Globus pallidus (tissue), 1 donor: ENCODE results near the gene KCNAB3.
A peak's percentile ranks its signal among the peaks of the same experiment; 100 is the strongest.

Experiments
- DNase-seq: peaks from one replicate; pipeline ENCODE4 v3.0.0-alpha.2; 2015; ENCODE audit warnings: low spot score

KCNAB3 gene

DNA sequence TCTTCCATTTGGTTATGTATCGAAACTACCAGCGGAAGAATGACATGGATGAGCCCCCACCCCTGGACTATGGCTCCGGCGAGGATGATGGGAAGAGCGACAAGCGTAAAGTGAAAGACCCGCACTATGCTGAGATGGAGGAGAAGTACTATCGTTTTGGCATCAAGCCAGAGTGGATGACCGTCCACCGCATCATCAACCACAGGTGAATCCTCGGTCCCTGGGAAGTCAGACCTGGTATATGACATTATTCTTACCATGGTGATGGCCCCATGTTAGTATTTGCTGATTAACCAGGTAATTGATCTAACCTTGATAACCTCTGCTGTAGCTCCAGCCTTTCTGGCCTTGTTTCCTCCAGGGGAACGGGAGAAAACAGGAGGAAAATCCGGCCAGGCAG is 32.6 kb downstream of the KCNAB3 start:
- no peak for DNase-seq

DNA sequence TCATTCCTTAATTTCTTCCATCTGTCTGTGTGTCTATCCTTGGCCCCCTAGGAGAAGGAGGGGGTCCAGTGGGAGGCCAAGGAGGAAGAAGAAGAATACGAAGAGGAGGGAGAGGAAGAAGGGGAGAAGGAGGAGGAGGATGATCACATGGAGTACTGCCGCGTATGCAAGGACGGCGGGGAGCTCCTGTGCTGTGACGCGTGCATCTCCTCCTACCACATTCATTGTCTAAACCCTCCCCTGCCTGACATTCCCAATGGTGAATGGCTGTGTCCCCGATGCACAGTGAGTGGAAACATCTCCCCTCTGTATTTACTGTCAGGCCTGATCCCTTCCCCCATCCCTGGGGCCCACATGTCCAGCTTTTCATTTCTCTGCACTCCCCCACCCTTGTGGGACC is 34.8 kb downstream of the KCNAB3 start:
- DNase-seq = no peak

DNA sequence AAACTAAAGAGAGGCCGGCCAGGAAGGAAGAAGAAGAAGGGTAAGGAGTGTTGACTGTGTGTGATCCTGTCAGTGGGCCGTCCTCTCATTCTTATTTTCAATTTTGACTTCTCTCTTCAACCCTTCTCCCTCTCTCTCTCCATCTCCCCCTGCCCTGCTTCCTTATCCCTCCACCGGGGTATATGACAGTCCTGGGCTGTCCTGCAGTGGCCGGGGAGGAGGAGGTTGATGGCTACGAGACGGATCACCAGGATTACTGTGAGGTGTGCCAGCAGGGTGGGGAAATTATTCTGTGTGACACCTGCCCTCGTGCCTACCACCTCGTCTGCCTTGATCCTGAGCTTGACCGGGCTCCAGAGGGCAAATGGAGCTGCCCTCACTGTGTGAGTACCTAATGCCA is 35.4 kb downstream of the KCNAB3 start:
- no peak for DNase-seq

DNA sequence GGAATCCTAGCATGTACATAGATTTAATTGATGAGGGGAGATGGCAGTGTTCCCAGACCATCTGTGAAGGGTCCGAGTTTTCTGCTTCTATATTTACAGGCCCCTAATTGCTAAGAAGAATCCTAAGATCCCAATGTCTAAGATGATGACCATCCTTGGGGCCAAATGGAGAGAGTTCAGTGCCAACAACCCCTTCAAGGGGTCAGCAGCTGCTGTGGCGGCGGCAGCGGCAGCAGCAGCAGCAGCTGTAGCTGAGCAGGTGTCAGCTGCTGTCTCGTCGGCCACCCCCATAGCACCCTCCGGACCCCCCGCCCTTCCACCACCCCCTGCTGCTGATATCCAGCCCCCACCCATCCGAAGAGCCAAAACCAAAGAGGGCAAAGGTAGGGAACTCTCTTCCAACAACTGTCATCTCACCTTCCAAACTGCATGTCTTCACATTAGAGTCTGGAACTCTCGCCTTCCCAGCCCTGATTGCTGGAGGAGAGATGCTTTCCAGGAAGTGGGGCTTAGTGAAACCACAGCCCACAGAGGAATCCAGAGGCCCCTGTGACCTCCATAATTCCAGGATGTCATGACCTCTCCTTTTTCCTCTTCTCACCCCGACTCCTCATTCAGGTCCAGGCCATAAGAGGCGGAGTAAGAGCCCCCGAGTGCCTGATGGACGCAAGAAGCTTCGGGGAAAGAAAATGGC is 36.3 kb downstream of the KCNAB3 start:
- DNase-seq = no peak

DNA sequence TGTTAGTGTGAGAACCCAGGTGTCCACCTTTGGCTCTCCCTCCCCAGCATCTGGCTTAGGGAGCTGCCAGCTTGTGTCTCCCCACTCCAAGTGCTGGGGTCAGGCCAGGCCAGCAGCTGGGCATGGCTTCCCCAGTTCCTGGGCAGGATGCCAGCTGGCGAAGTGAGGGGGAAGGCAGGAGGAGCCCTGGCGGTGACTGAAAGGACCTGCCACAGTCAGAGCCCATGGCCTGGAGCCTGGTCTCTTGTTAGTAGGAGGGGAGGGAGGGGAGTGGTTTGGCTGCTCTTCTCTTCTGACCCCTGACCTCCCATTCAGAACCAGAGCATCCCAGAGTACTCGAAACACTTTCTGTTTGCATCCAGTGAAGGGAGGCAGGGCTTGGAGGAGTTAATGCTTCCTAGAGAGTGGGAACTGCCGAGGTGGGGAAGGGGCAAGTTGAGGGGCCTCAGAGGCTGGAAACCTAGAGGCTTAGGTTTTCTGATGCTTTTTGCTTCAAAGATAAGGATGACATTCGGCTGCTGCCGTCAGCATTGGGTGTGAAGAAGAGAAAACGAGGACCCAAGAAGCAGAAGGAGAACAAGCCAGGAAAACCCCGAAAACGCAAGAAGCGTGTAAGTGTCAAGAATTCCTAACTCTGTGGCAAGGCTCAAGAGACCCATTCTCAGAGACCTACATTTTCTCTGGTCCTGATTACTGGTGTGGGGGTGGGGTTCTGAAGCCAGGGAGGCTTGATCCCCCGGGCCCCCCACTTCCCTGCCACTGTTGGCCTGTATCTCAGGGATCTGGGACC is 40.3 kb downstream of the KCNAB3 start:
- DNase-seq = peak; percentile 98

DNA sequence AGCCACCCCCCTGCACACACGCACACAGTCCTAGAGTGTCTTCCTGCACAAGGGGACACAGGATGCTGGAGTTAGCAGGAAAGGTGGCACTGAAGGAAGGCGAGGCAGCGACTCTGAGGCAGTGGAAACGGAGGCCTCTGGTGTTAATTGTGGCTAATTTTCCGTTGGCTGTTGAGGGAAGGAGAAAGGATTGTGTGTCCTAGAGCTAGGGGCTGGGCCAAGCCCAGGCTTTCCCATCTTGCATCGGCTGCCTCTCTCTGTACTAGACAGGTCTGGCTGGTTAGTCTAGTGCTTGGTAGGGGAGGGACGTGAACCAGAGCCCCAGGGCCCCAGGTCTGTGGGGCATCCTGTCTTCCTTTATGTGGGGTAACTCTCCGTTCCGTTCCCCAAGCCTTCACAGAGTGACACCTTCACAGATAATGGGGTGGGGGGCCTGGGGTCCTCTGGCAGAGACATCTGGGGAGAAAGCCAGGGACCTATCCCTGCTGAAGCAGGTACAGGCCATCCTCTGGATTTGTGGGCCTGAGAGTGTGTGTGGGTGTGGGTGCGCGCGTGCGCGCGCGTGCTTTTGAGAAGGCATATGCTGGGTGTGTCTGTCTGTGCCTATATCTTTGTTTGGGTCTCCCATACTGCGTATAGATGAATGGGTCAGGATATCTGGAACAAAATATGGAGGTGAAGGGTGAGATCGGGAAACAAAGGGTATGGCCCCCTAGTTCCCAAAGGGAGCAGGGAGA is 41.3 kb downstream of the KCNAB3 start, which contains the start of gene CHD3:
Gene CHD3 (plus strand): TSS at position 606 of the 737 bp plus-strand sequence. CDS start 212 bp downstream, outside the sequence.
- DNase-seq = no peak

DNA sequence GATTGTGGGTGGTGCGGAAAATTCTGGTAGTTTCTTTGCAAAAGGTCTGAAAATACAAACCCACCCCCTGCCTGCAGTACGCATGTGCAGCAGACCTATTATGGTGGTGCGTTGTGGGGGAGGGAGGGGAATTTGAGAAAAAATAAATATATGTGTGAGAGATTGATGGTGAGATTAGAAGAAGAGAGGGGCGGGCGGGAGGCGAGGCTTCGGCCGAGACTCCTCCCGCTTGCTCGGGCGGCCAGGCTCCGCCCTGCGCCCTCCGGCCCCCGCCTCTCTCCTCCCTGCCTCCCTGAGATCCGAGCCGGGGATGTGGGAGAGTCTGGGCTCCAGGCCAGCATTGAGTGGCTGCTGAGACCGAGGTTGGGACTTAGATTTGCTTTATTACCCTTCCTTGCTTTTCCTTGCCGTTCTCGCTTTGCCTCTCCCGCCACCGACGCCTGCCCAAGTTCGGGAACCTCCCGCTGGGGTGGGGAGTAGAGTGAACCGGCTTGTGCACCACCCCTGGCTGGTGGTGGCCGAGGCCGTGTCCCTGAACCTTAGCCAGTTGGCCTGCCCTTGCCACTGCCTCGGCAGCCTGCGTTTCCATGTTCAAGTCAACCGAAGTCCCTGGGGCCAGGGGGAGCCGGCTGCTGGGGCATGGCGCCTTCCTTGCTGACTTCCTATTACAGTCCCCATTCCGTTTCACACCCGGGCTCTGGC is 42.0 kb downstream of the KCNAB3 start:
- DNase-seq = peak; percentile 91

DNA sequence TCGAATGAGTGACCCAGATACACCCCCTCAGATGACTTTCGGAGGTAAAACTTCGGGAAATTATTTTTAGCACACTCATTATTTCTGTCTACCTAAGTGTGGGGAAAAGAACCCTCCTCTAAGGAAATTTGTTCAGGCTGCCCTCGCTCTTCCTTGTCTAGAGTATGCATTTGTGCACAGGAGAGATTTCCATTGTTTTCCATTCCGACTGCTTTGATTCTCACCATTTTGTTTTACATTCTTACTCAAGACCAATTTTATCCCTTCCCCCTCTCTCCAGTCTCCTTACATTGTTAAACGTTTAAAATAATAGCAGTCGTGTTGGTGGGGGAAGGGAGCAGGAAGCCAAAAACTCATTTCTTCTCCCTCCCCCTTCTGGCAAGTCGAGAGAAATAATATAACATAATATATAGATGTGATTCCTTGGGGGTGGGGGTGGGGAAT is 42.6 kb downstream of the KCNAB3 start:
- no peak for DNase-seq

DNA sequence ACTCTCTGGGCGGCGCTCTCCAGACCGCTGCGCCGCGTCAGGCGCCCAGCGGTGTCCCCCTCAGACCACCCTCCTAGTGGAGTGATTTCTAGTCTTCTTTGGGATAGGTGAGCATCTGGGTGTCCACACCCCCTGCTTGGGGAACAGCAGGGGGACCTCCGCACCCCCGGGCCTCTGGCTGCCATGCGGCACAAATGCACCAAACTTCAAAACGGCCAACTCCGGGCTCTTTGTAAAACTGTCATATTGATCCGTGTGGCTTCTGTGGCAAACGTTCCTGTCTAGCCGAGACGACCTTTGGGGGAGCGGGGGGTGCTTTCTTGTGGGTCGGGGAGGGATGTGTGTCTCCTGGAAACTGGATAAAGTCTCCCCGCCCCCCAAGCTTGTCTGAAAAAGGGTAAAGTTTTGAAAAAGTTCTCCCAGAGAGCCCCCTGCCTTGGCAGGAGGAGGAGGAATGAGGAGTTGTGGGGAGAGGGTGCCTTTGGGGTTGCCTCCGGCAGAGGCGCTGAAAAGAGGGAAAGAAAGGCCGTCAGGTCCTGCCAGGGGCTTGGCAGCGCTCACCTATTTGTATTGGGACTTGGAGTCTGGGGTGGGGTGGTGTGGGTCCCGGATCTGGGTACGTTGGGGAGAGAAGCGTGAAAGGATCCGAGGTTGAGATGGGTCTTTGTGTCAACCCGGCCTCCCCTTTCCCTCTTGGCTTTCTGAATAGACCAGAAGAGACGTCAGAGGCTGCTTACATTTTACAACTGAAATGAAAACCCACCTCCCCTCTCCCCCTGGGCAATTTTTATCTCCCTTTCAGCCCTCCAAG is 43.2 kb downstream of the KCNAB3 start:
- peak; percentile 10 for DNase-seq

DNA sequence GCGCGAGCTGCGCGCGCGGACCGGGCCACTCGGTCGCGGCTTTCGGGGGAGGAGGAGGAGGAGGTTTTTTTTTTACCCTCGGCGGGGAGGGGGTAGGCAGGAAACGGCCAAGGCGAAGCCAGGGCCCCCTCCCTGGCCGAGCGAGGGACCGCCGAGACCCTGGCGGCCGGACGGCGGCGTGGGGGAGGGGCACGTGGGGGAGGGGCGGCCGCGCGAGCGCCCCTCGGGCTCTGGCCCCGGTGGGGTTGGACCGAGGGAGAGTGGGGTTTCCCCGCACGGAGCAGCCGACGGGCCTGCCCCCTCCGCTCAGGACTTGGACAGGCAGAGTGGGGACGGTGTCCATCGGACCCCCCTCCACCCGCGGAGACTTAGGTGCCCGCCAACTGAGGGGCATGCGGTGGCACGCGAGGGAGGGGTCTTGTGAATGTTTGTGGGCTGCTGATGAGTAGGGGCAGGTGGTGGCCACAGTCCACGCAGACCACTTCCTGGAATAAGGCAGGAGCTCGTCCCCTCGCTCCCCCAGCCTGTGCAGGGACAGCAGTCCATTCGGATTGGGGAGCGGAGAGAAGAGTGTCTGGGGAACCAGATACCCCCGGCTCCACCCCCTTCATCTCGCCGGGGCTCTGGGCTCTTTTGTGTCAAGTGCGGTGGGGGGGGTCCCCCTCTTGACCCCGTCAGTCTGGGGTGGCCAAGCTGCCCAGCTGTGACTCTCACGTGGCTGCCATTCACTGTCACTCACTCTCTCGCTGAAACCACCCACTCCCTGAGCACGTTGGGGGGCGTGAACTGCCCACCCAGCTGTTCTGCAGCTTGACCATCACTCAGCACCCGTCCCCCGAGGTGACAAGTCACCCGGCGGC is 44.1 kb downstream of the KCNAB3 start:
- peak; percentile 20 for DNase-seq

DNA sequence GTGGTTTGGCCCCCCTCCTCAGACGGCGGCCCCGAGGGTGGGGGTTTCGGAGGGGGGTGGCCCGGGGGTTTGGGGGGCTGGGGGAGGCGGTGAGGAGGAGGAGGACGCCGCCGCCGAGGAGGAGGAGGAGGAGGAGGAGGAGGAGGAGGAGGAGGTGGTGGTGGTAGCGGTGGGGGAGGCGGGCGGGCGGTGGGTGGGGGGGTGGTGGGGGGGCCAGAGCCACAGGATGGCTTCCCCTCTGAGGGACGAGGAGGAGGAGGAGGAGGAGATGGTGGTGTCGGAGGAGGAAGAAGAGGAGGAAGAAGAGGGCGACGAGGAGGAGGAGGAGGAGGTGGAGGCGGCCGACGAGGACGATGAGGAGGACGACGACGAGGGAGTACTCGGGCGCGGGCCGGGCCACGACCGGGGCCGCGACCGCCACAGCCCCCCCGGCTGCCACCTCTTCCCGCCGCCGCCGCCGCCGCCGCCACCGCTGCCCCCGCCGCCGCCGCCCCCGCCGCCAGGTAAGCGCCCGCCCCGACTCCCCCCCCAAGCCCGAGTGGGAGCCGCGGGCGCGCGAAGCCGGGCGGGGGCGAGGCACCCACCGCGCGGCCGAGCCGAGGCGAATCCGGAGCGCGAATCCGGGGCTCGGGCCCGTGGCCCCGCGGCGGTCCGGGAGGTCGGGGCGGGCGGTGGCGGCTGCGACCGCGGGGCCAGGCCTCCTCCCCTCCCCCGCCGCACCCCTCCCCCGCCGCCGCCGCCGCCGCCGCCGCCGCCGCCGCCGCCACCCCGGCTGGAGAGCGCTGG is 44.9 kb downstream of the KCNAB3 start:
- no peak for DNase-seq

DNA sequence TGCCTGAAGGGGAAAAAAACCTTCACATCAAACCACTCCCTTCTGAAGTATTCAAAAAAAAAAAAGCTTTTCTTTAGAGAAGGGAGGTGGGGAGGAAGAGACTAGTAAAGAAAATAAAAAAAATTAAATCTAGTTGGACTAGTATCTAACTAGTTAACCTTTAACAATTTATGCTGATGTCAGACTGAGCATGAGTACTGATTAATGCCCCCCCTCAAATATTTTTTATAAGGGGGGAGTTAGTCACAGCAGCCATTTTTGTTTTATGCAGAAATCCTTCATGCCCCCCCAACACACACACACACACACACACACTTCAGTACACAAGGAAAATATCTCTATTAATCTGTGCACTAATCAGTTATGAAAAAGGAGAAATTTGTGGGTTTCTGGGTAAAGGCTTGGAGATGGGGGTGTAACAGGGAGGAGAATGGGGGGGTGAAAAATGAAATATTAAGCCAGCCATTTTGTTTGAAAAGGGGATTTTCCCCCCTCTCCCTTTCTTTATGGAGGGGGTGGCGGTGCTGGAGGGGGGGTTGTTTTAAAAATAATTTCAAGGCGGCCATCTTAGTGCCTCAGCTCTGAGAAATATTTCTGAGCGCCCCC is 45.8 kb downstream of the KCNAB3 start:
- DNase-seq = no peak

DNA sequence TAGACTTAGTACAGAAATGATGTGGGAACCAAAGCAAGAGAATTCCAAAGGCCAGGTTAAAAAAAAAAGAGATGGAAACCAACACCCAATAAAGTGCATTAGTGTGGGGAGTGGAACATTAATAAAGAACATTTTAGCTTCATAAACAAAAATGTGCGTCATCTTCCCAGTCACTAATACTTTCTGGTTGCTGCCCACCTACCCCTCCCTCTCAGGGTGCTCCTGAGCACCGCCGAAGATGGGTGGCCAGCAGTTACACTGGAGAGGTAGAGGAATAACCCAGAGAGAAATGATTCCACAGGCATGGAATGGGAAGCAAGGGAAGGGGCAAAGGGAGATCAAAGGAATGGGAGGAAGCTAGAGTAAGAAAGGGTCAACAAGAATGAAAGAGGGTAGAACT is 47.0 kb downstream of the KCNAB3 start:
- no peak for DNase-seq

DNA sequence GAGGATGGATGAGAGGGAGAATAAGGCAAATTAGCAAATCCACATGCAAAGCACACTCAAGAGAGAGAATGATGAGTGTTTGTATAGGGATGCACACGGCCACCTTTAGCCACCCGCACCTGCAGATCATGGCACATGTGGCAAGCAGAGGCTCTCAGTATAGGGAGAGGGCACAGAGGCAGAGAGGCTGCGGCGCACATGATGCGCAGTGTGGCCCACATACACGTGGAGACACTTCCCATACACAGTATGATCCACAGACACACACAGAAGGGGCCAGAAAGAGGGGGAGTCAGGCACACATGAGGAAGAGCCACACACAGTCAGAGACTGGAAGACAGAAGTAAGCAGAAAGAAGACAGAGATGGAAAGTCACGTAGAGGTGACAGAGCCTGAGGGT is 47.6 kb downstream of the KCNAB3 start:
- no peak for DNase-seq

DNA sequence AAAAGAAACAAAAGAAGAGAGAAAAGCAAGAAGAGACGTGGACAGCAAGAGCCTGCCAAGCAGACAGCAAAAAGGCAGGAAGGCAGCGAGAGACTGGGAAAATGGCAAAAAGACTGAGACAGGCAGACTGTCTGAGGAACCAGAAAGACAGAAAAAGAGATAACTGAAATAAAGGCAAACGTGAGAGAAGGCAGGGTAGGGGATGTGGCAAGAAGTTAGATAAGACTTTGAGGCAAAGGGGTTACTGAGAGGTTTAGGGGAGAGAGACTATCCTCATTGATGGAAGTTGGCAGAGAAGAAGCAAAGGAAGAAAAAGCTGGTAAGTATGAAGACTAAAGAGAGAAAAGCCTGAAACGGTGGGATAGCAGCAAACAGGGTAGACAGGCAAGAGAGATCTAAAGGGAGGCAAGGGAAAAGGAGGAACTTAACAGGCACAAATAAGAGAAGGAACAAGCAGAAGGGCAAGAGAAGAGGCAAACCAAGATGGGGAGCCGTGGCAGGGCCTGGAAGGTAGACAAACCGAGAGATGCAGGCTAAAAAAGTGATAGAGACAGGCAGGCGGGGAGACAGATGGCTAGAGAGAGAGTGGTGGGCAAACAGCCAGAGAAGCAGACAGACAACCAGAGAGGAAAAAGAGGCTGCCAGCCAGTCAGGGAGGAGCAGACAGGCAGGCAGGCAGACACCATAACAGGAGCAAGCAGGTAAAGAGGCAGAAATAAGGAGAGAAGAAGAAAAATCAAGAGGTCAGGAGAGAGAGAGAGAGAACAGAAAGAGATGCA is 48.2 kb downstream of the KCNAB3 start:
- DNase-seq = no peak

DNA sequence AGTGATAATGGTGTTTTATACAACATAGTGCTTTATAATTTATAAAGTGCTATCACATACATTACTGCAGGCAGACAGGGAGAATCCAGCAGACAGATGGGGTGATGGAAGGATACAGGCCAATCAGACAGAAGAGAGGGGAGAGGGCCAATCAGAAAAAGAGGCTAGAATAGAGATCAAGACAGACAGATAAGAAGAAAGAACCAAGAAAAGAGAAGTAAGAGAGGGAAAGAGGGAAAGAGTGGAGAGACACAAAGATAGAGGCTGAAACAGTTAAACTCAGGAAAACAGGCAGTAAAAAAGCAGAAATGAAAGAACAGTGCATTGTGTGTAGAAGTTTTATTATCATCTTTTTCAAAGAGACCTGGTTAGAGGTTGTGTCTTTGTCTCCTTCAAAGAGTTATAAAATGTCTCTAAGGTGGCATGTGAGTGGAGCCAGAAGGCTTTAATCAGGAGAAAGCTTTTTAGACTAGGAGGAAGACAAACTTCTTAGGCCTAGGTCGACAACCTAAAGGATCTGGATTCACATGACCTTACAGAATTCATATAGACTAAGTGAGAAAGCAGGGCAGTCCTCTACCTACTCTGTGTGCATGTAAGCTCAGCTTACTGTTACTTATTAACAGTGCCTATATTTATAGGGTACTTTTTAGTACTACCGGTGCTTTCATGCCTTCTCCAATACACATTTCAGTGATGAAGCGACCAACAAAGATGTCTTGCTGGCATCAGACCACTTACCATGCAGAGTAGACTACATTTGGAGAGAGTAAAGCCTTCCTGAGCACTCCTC is 49.4 kb downstream of the KCNAB3 start:
- no peak for DNase-seq

DNA sequence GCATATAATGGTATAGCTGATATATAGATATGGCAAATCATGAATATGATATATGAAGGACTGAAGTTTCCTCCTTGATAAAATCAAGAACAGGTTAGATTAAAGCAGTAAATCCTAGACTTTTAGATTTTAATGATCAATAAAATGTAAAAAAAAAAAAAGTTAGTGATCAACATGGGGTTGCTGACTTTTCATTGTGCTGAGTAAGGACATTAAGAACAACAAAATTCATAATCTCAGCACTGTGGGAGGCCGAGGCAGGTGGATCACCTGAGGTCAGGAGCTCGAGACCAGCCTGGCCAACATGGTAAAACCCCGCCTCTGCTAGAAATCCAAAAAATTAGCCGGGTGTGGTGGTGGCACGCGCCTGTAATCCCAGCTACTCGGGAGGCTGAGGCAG is 51.4 kb downstream of the KCNAB3 start:
- no peak for DNase-seq
